NCI-H2227 (cell line): Measurements from ENCODE around the gene PHACTR4.
"Not testable (repeated sequence)": the region's sequence is repeated elsewhere in the genome, so short reads cannot be mapped to it uniquely, and the experiment has no call there.

Source experiments
- DNase-seq: peaks from one replicate; lab custom pipeline; 2025; ENCODE audit not compliant: unreplicated experiment; lab: John Stamatoyannopoulos, UW

The PHACTR4 gene

DNA sequence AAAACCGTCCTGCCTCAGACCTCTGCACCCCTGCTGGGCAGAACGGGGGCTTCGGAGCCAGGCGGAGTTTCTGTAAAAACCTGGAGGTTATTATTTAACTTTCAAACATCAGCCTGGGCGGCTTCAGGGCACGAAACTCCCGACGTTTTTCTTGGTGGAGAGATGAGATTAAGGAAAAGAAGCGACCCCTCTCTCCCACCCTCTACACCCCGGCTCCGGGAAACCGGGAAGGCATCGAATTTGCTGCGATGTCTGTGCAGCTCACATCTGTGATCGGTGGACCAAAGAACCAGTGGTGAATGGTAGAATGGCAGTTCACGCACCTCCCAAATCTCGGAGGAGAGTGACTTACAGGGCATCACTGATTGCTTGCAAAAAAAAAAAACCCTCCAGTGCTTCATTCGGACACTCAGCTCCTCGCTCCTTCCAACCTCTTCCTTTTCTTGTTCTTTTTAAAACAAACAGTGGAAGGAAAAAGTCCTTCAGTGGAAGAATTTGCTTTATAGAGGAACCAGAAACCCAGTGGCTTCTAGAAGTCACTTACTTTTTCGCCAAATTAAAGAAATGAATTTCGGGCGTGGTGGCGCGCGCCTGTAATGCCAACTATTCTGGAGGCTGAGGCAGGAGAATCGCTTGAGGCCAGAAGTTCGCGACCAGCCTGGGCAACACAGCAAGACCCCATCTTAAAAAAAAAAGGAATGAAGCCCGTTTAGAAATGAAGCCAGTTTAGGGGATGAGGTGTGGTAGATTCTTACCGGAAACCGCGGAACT is 884 bp downstream of the PHACTR4 start:
- peak; percentile 71 for DNase-seq

DNA sequence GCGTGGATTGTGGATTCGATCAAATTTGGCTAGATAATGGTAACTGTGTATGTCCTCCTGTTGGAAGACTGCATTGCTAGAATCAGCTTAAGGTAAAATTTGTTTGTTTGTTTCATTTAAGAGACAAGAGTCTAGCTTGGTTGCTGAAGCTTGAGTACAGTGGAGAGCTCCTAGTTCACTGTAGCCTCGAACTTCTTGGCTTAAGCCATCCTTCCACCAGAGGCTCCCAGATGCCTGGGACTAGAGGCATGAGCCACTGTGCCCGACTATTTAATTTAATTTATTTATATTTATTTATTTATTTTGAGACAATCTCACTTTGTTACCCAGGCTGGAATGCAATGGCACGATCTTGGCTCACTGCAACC is 1.5 kb downstream of the PHACTR4 start:
- no peak for DNase-seq

DNA sequence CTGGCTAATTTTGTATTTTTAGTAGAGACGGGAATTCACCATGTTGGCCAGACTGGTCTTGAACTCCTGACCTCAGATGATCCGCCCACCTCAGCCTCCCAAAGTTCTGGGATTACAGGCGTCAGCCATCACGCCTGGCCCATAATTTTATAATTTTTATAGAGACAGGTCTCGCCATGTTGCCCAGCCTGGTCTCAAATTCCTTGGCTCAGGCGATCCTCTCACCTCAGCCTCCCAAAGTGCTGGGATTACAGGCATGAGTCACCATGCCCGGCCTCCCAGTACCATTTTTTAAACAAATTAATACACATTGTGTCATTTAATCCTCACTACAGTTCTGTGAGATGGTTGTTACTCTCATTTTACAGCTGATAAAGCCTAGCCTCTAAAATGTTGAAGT is 3.9 kb downstream of the PHACTR4 start:
- DNase-seq: not testable (repeated sequence)

GRCh38 chr1:28374297-28374696 is 4.8 kb downstream of the PHACTR4 start:
- DNase-seq: no peak

- not testable (repeated sequence) for DNase-seq
Observed at GRCh38 chr1:28375598-28375997, 6.1 kb downstream of the PHACTR4 start.

- DNase-seq: not testable (repeated sequence)
Observed at GRCh38 chr1:28376195-28376594, 6.7 kb downstream of the PHACTR4 start.

DNA sequence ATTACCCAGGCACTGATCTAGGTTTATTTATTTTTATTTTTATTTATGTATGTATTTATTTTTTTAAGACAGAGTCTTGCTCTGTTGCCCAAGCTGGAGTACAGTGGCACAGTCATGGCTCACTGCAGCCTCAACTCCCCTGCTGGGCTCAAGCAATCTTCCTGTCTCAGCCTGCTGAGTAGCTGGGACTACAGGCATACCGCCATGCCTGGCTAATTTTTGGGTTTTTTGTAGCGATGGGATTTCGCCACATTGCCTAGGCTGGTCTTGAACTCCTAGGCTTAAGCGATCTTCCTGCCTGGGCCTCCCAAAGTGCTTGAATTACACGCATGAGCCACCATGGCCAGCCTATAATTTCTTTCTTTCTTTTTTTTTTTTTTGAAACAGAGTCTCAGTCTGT is 9.4 kb downstream of the PHACTR4 start:
- no peak for DNase-seq

DNA sequence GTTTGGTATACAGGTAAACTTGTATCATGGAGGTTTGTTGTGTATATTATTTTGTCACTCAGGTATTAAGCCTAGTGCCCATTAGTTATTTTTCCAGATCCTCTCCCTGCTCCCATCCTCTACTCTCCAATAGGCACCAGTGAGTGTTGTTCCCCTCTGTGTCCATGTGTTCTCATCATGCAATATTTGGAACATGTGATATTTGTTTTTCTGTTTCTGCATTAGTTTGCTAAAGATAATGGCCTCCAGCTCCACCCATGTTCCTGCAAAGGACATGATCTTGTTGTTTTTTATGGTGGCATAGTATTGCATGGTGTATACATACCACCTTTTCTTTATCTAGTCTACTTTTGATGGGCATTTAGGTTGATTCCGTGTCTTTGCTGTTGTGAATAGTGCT is 10.9 kb downstream of the PHACTR4 start:
- no peak for DNase-seq

- DNase-seq: not testable (repeated sequence)
Observed at GRCh38 chr1:28383785-28384184, 14.2 kb downstream of the PHACTR4 start.

- DNase-seq: no peak
Observed at GRCh38 chr1:28392027-28392652, 22.6 kb downstream of the PHACTR4 start.

- no peak for DNase-seq
Observed at GRCh38 chr1:28394136-28394535, 24.6 kb downstream of the PHACTR4 start.

GRCh38 chr1:28395181-28395580 is 25.6 kb downstream of the PHACTR4 start:
- no peak for DNase-seq

DNA sequence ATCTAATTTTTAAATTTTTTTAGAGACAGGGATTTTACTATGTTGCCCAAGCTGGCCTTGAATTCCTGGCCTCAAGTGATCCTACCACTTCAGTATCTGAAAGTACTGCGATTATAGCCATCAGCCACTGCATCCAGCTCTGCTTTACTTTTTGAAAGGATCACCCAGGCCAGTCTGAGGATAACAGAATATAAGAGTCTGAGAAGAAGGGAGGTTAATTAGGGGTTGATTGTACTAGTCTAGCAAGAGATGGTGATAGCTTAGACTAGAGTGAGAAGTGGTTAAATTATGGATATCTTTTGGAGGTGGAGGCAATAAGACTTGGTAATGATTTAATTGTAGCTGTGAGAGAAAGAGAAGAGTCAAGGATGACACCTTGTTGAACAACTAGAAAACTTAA is 32.2 kb downstream of the PHACTR4 start:
- DNase-seq: peak; percentile 8

DNA sequence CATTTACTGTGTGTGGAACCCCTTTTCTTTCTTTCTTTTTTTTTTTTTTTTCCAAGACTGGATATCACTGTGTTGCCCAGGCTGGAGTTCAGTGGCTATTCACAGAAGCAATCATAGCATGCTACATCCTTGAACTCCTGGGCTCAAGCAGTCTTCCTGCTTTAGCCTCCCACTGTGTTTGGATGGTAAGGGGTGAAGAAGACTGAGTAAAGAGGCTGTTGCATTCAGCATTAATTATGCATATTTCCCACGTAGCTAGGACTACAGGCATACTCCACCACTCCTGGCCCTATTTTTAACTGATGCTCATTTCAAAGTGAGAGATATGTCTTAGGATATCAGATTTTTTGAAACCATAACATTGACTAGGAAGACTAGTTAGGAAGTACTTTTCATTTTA is 39.5 kb downstream of the PHACTR4 start:
- DNase-seq: no peak

- no peak for DNase-seq
Observed at GRCh38 chr1:28411656-28412055, 42.1 kb downstream of the PHACTR4 start.

GRCh38 chr1:28412731-28413130 is 43.2 kb downstream of the PHACTR4 start:
- DNase-seq: no peak

DNA sequence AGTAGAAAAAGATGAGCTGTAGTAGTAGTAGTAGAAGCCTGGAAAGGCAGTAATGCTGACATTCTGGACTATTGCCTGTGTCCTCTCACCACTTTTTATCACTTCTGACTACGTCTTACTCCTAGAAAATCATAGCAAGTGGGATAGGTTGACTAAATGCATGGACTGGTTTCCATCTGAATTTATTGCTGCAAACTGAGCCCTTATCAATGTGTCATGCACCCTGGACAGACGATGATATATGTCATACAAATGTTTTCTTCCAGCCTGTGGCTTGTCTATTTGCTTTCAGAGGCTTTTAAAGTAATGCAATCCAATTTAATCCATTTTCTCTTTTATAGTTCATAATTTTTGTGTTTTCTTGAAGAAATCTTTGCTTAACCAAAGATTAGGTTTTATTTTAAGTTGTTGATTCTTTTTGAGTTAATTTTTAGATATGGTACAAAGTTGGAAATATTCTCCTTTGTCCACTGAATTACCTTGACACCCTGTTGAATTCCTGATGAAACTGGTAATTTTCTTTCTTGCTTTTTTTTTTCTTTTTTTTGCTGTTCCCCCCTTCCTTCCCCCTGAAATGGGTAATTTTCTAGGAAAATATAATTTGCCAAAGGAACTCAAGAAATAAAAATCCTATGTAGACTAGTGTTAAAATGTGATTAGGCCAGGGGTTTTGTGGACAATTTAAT is 47.1 kb downstream of the PHACTR4 start:
- DNase-seq: peak; percentile 16

- peak; percentile 17 for DNase-seq
Observed at GRCh38 chr1:28417441-28417922, 47.9 kb downstream of the PHACTR4 start.

- no peak for DNase-seq
Observed at GRCh38 chr1:28417926-28418637, 48.5 kb downstream of the PHACTR4 start.

GRCh38 chr1:28421744-28422143 is 52.2 kb downstream of the PHACTR4 start:
- DNase-seq: no peak

DNA sequence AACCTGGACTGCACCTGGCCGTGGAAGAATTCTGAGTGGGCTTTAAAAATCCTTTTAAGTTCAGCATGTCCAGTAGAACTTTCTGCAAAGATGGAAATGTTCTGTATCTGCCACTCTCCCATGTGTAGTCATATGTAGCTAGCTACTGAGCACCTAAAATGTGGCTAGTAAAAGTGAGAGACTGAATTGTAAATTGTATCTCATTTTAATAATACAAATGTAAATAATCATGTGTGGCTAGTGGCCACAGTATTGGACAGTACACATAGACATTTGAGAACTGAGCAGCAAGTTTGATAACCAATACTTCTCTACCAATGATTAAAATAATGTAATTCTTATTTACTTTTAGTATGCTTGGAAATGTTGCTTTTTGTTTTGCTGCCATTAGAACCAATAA is 57.3 kb downstream of the PHACTR4 start:
- no peak for DNase-seq
